HepG2 (cell line): ENCODE measurements around the gene MBD4. TPM values are rescaled to one million over a fixed set of nuclear protein-coding genes. Genes with fewer than 3 reads are reported as not detected.

Experiments used
- DNMT3B ChIP-seq: conservative IDR thresholded peaks from 2 replicates; pipeline ENCODE4 v1.6.1; 2016; ENCODE audit warnings: missing biosample characterization, control low read depth
- FOSL1 ChIP-seq: sonication (generic); formaldehyde crosslinking; IDR thresholded peaks from 2 replicates; pipeline ENCODE4 v1.9.0; 2021; ENCODE audit warnings: missing genetic modification reagents, borderline replicate concordance
- GABPB1 ChIP-seq: IDR thresholded peaks from 2 replicates; pipeline ENCODE4 v1.6.1; 2016; ENCODE audit warnings: mild to moderate bottlenecking, missing genetic modification reagents, moderate library complexity, missing compliant biosample characterization
- MBNL3 ChIP-seq: fragments of 250-450 bp; sonication (Bioruptor Pico); conservative IDR thresholded peaks from 2 replicates; pipeline ENCODE4 v1.8.0; 2022; ENCODE audit warnings: mild to moderate bottlenecking, inconsistent platforms
- MEF2D ChIP-seq: sonication (generic); formaldehyde crosslinking; IDR thresholded peaks from 2 replicates; pipeline ENCODE4 v1.5.1; 2020; ENCODE audit warnings: mild to moderate bottlenecking, missing genetic modification reagents
- NFYB ChIP-seq: sonication (generic); formaldehyde crosslinking; IDR thresholded peaks from 2 replicates; pipeline ENCODE4 v1.4.0; 2020; ENCODE audit warnings: missing genetic modification reagents
- PAF1 ChIP-seq: IDR thresholded peaks from 2 replicates; pipeline ENCODE4 v1.6.1; 2016; ENCODE audit warnings: missing genetic modification reagents, missing compliant biosample characterization
- PAWR ChIP-seq: sonication (generic); formaldehyde crosslinking; IDR thresholded peaks from 2 replicates; pipeline ENCODE4 v1.4.0; 2020; ENCODE audit warnings: missing genetic modification reagents, mild to moderate bottlenecking, borderline replicate concordance
- PPARG ChIP-seq: conservative IDR thresholded peaks from 2 replicates; pipeline ENCODE4 v1.6.1; 2016; ENCODE audit warnings: missing biosample characterization, missing genetic modification reagents
- RAD51 ChIP-seq: fragments of 450-650 bp; IDR thresholded peaks from 2 replicates; pipeline ENCODE4 v1.6.1; 2016; ENCODE audit warnings: borderline replicate concordance
- RNF2 ChIP-seq: fragments of 450-650 bp; conservative IDR thresholded peaks from 2 replicates; pipeline ENCODE4 v1.6.1; 2016; ENCODE audit warnings: low read depth
- ZNF12 ChIP-seq: sonication (generic); formaldehyde crosslinking; IDR thresholded peaks from 2 replicates; pipeline ENCODE4 v1.5.0; 2020; ENCODE audit warnings: missing genetic modification reagents
- ZNF382 ChIP-seq: sonication (generic); formaldehyde crosslinking; IDR thresholded peaks from 2 replicates; pipeline ENCODE4 v1.5.0; 2020; ENCODE audit warnings: missing genetic modification reagents, mild to moderate bottlenecking, borderline replicate concordance
- ZNF547 ChIP-seq: sonication (generic); formaldehyde crosslinking; IDR thresholded peaks from 2 replicates; pipeline ENCODE4 v1.5.1; 2020; ENCODE audit warnings: mild to moderate bottlenecking, missing genetic modification reagents
- ZNF563 ChIP-seq: sonication (generic); formaldehyde crosslinking; IDR thresholded peaks from 2 replicates; pipeline ENCODE4 v1.8.0; 2022; ENCODE audit warnings: mild to moderate bottlenecking, moderate library complexity, missing genetic modification reagents
- ZNF598 ChIP-seq: sonication (generic); formaldehyde crosslinking; IDR thresholded peaks from 2 replicates; pipeline ENCODE4 v1.5.1; 2020; ENCODE audit warnings: mild to moderate bottlenecking, missing genetic modification reagents, borderline replicate concordance
- ZNF652 ChIP-seq: IDR thresholded peaks from 2 replicates; pipeline ENCODE4 v1.6.1; 2016; ENCODE audit warnings: low read depth, borderline replicate concordance
- ZNF747 ChIP-seq: sonication (generic); formaldehyde crosslinking; IDR thresholded peaks from 2 replicates; pipeline ENCODE4 v1.8.1; 2023; ENCODE audit warnings: missing genetic modification reagents, mild to moderate bottlenecking, borderline replicate concordance
- ZNF766 ChIP-seq: sonication (generic); formaldehyde crosslinking; IDR thresholded peaks from 2 replicates; pipeline ENCODE4 v1.5.0; 2020; ENCODE audit warnings: missing genetic modification reagents, borderline replicate concordance
- ZNF891 ChIP-seq: sonication (generic); formaldehyde crosslinking; IDR thresholded peaks from 2 replicates; pipeline ENCODE4 v1.5.0; 2020; ENCODE audit warnings: mild to moderate bottlenecking, missing genetic modification reagents
- ZSCAN20 ChIP-seq: sonication (generic); formaldehyde crosslinking; IDR thresholded peaks from 2 replicates; pipeline ENCODE4 v1.4.0; 2020; ENCODE audit warnings: missing genetic modification reagents, mild to moderate bottlenecking, borderline replicate concordance
- polyA plus RNA-seq, 8 experiments: library from polyadenylated mRNA; depleted of rRNA in 3 of 8; stranded (reverse) in 7 of 8; unstranded in 1 of 8; fragments of >200 nt; fragmentation: Illumina TruSeq in 4 of 8; extraction: Trizol in 4 of 8; gene quantifications; 2 replicates each; pipeline versions ENCODE4 v1.2.1 to v1.2.3, GENCODE V29; 2011 to 2016; ENCODE audit warnings: low read depth in 4 of 8, missing spikeins in 1 of 8, mixed read lengths in 1 of 8; ENCODE audit not compliant: insufficient read depth in 1 of 8
- total RNA-seq, 5 experiments: library from RNA; depleted of rRNA; stranded (reverse); fragments of >200 nt; fragmentation: Illumina TruSeq; extraction: Trizol; gene quantifications; 2 replicates each; pipeline ENCODE4 v1.2.3, GENCODE V29; 2016; ENCODE audit warnings: low read depth in 1 of 5
- TF ChIP-seq, protein P1 (sequence below): sonication (generic); formaldehyde crosslinking; IDR thresholded peaks from 2 replicates; pipeline ENCODE4 v1.5.1; 2020; ENCODE audit warnings: missing genetic modification reagents, mild to moderate bottlenecking, borderline replicate concordance
- TF ChIP-seq, protein P2 (sequence below): sonication (generic); formaldehyde crosslinking; IDR thresholded peaks from 2 replicates; pipeline ENCODE4 v1.4.0; 2020; ENCODE audit warnings: missing genetic modification reagents, borderline replicate concordance
- TF ChIP-seq, protein P3 (sequence below): sonication (generic); formaldehyde crosslinking; IDR thresholded peaks from 2 replicates; pipeline ENCODE4 v1.4.0; 2020; ENCODE audit warnings: missing genetic modification reagents

MBD4 gene
- total and polyA plus RNA-seq, 2 of the 13 experiments (the other 11 are each of a cell fraction or from before 2014, with no cell fraction given), result 14.9 to 25.3 TPM

DNA sequence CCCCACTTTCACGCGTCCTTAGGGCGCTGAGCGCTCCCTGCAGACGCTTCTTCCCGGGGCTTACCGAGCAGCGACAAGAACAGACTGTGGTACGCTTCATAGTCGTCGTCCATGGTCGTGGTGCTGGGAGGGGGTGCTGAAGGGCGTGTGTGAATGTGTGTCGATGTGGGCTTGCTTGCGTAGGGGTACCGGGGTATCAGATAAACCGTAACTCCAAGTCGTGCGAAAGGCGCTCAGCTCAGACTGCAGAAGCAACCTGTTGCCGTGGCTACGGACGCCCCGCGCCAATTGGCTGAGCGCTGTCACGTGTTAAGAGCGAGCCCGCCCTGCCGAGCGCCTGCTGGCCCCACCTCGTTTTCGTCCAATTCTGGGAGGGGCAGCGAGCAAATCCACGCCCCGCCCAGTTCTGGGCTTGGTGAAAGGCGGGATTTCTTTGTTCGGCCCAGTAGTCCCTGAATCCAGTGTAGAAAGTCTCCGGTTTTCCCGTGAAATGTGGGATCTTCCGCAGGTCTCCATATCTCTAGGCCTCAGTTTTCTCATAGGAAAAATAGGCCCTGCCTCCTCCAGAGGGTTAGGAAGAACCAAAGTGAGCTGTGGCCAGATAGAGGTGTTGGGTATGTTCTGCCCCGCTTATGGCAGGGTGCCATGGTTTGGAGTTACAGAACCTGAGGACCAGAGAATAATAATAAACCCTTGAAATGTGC, 11.2 kb downstream of the MBD4 start, which contains the start of gene EFCAB12 (continued):
- TF ChIP-seq ZNF598 (CRISPR knock-in tag) (peak; percentile 68; the same call in 1 of the 2 replicates), ZNF766 (CRISPR knock-in tag) (peak; percentile 74; the same call in 1 of the 2 replicates), PAF1 (no peak), PAWR (no peak), ZNF747 (CRISPR knock-in tag) (peak; percentile 38; the same call in 1 of the 2 replicates), MBNL3 (CRISPR knock-in tag) (no peak), ZNF652 (CRISPR knock-in tag) (no peak), PPARG (no peak), RNF2 (no peak), GABPB1 (CRISPR knock-in tag) (peak; percentile 56), FOSL1 (CRISPR knock-in tag) (no peak), NFYB (CRISPR knock-in tag) (peak; percentile 93), ZNF891 (CRISPR knock-in tag) (0 out of 2 replicates have a peak, but pooled peaks have one; percentile 26), ZNF563 (CRISPR knock-in tag) (no peak), DNMT3B (0 out of 2 replicates have a peak, but pooled peaks have one; percentile 27), RAD51 (peak; percentile 83), ZNF382 (CRISPR knock-in tag) (no peak), ZNF547 (0 out of 2 replicates have a peak, but pooled peaks have one; percentile 58), ZSCAN20 (CRISPR knock-in tag) (0 out of 2 replicates have a peak, but pooled peaks have one; percentile 35), ZNF12 (CRISPR knock-in tag) (no peak), MEF2D (CRISPR knock-in tag) (peak; percentile 22; the same call in 1 of the 2 replicates)
- TF ChIP-seq, protein P1, sequence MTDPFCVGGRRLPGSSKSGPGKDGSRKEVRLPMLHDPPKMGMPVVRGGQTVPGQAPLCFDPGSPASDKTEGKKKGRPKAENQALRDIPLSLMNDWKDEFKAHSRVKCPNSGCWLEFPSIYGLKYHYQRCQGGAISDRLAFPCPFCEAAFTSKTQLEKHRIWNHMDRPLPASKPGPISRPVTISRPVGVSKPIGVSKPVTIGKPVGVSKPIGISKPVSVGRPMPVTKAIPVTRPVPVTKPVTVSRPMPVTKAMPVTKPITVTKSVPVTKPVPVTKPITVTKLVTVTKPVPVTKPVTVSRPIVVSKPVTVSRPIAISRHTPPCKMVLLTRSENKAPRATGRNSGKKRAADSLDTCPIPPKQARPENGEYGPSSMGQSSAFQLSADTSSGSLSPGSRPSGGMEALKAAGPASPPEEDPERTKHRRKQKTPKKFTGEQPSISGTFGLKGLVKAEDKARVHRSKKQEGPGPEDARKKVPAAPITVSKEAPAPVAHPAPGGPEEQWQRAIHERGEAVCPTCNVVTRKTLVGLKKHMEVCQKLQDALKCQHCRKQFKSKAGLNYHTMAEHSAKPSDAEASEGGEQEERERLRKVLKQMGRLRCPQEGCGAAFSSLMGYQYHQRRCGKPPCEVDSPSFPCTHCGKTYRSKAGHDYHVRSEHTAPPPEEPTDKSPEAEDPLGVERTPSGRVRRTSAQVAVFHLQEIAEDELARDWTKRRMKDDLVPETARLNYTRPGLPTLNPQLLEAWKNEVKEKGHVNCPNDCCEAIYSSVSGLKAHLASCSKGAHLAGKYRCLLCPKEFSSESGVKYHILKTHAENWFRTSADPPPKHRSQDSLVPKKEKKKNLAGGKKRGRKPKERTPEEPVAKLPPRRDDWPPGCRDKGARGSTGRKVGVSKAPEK, result 0 out of 2 replicates have a peak, but pooled peaks have one; percentile 49
- TF ChIP-seq, protein P2, sequence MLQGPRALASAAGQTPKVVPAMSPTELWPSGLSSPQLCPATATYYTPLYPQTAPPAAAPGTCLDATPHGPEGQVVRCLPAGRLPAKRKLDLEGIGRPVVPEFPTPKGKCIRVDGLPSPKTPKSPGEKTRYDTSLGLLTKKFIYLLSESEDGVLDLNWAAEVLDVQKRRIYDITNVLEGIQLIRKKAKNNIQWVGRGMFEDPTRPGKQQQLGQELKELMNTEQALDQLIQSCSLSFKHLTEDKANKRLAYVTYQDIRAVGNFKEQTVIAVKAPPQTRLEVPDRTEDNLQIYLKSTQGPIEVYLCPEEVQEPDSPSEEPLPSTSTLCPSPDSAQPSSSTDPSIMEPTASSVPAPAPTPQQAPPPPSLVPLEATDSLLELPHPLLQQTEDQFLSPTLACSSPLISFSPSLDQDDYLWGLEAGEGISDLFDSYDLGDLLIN (CRISPR knock-in tag), result peak; percentile 84; the same call in 1 of the 2 replicates
- TF ChIP-seq, protein P3, sequence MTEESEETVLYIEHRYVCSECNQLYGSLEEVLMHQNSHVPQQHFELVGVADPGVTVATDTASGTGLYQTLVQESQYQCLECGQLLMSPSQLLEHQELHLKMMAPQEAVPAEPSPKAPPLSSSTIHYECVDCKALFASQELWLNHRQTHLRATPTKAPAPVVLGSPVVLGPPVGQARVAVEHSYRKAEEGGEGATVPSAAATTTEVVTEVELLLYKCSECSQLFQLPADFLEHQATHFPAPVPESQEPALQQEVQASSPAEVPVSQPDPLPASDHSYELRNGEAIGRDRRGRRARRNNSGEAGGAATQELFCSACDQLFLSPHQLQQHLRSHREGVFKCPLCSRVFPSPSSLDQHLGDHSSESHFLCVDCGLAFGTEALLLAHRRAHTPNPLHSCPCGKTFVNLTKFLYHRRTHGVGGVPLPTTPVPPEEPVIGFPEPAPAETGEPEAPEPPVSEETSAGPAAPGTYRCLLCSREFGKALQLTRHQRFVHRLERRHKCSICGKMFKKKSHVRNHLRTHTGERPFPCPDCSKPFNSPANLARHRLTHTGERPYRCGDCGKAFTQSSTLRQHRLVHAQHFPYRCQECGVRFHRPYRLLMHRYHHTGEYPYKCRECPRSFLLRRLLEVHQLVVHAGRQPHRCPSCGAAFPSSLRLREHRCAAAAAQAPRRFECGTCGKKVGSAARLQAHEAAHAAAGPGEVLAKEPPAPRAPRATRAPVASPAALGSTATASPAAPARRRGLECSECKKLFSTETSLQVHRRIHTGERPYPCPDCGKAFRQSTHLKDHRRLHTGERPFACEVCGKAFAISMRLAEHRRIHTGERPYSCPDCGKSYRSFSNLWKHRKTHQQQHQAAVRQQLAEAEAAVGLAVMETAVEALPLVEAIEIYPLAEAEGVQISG (CRISPR knock-in tag), result peak; percentile 50
